Measurements from ENCODE around the gene CEP164.
"Not testable (repeated sequence)": the region's sequence is repeated elsewhere in the genome, so short reads cannot be mapped to it uniquely, and the experiment has no call there.

CEP164 gene

DNA sequence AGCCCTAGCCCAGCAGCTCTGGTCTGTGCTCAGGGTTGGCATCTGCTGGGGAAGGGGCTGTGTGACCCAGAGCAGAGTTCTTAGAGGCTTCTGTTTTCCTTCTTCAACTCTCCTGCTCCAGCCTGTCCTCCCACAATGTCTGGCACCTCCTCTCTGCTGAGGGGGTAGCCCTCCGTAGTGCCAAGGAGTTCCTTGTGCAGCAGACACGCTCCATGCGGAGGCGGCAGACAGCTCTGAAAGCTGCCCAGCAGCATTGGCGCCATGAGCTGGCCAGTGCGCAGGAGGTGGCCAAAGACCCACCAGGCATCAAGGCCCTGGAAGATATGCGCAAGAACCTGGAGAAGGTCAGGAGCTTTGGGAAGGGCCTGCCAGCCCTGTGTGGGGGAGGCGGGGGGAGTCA lies 69.3 kb downstream of the CEP164 start:
- no peak for DNase-seq (ENCODE audit: low read depth)

DNA sequence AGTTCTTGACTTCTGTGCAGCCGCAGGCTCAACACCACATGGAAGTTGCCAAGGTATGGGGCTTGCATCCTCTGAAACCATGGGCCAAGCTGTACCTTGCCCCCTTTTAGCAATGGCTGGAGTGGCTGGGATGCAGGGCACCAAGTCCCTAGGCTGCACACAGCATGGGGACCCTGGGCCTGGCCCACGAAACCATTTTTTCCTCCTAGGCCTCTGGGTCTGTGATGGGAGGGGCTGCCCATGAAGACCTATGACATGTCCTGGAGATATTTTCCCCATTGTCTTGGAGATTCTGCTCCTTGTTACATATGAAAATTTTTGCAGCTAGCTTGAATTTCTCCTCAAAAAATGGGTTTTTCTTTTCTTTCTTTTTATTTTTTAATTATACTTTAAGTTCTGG lies 71.0 kb downstream of the CEP164 start:
- DNase-seq (ENCODE audit: low read depth): not testable (repeated sequence)

DNA sequence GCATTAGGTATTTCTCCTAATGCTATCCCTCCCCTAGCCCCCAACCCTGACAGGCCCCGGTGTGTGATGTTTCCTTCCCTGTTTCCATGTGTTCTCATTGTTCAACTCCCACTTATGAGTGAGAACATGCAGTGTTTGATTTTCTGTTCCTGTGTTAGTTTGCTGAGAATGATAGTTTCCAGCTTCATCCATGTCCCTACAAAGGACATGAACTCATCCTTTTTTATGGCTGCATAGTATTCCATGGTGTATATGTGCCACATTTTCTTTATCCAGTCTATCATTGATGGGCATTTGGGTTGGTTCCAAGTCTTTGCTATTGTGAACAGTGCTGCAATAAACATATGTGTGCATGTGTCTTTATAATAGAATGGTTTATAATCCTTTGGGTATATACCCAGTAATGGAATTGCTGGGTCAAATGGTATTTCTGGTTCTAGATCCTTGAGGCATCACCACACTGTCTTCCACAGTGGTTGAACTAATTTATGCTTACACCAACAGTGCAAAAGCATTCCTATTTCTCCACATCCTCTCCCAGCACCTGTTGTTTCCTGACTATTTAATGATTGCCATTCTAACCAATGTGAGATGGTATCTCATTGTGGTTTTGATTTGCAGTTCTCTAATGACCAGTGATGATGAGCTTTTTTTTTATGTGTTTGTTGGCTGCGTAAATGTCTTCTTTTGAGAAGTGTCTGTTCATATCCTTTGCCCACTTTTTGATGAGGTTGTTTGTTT lies 71.6 kb downstream of the CEP164 start:
- not testable (repeated sequence) for DNase-seq (ENCODE audit: low read depth)

DNA sequence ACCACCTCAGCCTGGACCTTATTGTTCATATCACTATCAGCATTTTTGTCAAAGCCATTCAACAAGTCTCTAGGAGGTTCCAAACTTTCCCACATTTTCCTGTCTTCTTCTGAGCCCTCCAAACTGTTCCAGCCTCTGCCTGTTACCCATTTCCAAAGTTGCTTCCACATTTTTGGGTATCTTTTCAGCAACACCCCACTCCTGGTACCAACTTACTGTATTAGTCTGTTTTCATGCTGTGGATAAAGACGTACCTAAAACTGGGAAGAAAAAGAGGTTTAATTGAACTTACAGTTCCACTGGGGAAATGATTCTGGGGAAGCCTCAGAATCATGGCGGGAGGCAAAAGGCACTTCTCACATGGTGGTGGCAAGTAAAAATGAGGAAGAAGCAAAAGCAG lies 78.2 kb downstream of the CEP164 start:
- not testable (repeated sequence) for DNase-seq (ENCODE audit: low read depth)

DNA sequence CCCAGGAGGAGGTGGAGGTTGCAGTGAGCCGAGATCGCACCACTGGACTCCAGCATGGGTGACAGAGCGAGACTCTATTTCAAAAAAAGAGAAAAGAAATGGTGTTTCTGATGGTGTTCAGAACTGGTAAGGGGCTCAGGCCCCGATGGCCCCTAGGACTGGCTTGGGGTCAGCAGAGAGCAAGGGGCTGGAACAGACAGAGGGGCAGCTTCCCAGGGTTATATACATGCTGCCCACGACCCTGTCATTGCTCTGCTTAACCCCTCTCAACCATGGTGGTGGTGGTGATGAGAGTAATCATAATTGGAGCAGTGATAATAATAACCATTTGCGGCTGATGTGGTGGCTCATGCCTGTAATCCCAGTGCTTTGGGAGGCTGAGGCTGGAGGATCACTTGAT lies 79.4 kb downstream of the CEP164 start:
- no peak for DNase-seq (ENCODE audit: low read depth)

DNA sequence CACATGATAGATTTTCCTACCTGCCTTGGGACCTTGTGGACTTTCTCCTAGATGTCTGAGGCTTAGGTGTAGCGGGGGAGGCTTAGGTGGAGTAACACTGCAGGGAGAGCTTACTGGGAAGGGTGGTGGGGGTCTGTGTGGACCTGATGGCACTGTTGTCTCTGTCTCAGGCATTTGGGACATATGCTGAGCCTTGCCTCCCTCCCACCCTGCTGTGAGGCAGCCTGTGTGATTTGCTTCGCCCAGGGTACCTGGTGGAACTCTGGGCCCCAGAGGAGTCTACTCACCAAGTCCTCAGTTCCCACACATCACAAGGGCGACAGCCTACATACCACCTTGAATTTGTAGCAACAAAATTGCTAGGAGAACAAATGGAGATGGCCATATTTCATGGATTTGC lies 80.7 kb downstream of the CEP164 start:
- DNase-seq (ENCODE audit: low read depth): no peak

DNA sequence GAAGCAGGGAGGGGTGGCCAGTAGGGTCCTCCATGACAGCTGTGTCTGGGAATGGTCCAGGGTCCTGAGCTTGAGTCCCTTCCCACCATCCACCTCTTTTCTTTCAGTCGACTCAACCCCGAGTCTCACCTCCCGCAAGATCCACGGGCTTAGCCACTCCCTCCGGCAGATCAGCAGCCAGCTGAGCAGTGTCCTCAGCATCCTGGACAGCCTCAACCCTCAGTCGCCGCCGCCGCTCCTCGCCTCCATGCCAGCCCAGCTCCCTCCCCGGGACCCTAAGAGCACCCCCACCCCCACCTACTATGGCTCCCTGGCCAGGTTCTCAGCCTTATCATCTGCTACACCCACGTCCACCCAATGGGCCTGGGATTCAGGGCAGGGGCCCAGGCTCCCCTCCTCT lies 81.9 kb downstream of the CEP164 start:
- DNase-seq (ENCODE audit: low read depth): no peak

DNA sequence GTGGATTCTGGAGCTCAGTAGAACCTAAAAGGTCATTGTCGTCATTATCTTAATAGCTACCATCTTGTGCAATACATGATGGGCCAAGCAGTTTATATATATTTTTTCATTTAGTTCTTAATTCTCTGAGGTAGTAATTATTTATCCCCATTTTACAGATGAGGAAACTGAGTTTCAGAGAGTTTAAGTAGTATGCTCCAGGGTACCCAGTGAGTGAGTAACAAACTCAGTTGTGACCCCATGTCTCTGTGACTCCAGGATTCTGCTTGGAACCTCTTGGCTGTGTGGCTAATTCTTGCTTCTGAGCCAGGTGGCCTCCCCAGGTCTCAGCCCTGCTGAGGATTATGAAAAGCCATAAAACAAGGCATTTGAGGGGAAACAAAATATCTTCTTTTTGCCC lies 82.6 kb downstream of the CEP164 start:
- no peak for DNase-seq (ENCODE audit: low read depth)

DNA sequence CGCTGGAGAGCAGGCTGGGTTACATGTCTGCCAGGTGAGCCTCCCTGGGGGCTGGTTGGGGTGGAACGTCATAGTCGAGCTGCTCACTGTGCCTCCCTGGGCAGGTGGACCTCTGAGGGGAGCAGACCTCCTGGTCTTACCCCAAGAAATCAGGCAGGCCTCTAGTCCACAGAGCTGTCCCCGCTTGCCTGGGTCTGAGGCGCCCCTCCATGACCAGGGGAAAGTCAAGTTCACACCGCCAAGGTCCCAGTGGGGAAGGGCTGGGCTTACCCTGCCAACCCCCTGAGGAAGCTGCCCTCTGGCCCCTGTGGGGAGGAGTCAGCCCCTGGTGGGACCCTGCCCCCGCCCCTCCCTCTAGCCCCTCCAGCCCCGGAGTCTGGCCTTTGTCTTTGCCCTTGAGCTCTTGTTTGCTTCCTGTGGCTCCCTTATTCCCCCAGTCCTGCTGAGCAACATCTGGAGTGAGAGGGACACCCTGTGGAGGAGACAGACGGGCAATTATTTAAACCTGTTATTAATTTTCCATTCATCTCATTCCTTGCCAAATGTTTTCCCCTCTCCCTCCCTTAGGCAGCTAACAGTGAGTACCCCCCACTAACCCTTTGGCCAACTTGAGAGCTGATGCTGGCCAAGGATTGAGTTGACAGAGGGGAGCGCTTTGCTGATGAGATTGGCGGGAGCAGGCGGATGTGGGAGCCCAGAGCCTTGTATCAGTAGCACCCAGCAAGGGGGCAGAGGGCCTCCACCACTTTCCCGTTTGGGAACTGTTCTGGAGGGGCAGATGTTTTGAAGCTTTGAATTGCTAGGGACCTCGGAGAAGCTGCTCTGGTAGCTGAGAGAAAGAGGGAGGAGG lies 83.4 kb downstream of the CEP164 start:
- no peak for DNase-seq (ENCODE audit: low read depth)

DNA sequence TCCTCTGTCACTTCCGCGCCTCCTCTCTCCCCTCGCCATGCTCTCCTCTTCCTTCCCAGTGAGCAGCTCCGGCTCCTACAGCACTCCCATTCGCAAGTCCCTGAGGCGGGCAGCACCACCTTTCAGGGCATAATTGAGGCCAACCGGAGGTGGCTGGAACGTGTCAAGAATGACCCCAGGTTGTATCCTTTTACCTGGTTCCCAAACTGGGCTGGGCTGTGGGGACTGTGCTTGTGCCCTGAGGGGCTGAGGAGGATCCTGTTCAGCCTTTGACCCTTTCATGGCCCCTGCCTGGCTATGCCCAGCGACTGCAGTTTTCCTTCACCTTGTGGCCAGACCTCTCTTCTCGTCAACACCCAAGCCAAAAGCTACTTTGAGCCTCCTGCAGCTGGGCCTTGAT lies 84.1 kb downstream of the CEP164 start:
- no peak for DNase-seq (ENCODE audit: low read depth)

DNA sequence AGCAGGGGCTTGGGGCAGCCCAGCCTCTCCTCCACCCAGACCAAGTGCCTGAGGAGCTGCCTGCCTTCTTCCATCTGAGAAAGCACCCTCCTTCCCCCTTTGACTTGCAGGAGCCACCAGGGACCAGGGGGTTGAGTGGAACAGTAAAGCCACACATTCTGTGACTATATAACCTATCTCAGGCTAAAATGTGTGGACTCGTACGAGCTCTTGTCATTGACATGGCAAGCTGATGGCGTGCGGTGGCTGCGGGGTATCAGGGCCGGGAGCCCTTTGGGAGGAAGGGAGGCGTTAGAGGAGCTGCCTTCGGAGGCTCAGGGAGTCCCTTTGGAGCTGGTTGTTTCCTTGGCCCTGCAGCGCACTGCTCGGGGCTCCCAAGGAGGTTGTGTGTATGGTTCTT lies 84.5 kb downstream of the CEP164 start:
- no peak for DNase-seq (ENCODE audit: low read depth)

DNA sequence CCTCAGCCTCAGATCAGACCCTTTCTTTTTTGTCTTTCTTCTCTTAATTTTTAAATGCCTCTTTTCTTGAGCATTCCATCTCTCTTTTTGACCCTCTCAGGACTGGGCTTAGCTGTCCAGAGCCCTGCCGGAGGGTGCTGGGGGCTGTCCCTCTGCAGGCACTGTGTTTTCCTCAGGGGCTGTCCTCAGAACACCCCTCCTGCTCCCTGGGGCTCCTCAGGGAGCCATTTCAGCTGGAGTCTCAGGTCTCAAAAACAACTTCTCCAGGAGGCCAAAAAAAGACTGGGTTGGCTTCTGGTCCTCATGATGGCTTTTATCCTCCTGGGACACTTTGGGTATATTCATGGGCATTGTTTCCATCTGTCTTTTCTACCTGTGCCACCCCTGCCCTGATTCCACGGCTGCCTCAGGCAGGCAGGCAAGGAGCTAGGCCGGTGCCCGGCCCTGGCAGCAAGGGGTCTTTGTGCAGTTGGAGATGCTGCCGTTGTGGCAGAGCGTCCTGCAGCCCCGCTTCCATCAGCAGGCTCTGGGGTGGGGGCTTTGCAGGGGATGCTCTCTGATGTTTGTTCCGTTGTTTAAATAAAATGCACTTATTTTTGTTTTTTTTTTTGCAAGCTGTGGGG lies 85.1 kb downstream of the CEP164 start:
- no peak for DNase-seq (ENCODE audit: low read depth)

DNA sequence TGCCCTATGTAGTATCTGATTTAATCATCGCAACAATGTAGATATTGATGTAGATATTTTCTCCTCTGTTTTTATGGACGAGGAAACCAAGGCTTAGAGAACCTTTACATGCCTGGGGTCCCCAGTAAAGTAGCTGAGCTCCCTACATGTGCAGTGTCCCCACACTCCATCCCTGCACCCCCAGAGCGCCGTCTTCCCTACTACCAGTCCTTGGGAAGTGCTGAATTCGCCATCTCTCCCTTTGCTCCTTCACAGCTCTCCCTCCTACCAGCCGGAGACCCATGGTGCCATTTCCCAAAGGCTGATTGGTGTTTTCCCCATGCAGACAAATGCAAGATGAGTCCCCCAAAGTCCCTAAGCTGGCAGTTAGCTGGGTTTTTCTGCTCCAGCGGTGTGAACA lies 86.0 kb downstream of the CEP164 start:
- no peak for DNase-seq (ENCODE audit: low read depth)

DNA sequence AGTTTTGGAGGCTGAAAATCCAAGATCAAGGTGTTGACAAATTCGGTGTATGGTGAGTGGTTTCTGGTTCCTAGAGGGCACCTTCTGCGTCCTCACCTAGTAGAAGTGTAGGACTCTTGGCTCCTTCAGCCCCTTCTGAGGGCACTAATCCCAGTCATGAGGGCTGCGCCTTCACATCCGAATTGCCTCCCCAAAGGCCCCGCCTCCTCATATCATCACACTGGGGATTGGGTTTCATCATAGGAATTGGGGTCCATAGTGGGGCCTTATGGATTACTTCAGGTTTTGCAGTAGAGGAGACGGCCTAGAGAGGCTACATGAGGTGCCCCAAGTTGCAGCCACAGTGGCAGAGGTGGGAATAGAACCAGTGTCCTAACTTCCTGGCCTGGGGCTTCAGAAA lies 87.1 kb downstream of the CEP164 start:
- DNase-seq (ENCODE audit: low read depth): no peak

DNA sequence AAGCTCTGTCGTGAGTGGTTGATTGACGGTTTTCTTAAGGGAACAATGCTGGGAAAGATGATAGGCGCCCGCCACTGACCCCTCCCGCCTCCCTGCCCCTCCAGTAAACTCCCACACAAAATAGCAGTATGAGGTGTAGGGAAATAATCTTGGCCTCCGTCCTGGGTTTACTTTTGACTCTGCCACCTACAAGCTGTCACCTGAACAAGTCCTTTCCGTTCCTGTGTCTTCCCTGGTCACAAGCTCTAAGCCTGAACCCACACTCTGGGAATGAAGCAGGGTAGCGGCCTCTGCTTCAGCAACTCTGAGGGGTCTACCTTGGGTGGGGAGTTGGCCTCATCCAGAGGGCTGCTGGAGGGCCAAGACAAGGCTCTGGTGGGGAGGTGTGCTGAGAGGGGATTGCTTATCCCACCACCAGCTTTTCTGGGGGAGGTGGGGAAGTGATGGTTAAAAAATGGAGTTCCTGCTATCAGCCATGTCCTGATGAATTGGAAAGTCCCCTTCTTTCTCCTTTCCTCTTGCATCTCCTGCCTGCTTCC lies 87.8 kb downstream of the CEP164 start:
- DNase-seq (ENCODE audit: low read depth): no peak

DNA sequence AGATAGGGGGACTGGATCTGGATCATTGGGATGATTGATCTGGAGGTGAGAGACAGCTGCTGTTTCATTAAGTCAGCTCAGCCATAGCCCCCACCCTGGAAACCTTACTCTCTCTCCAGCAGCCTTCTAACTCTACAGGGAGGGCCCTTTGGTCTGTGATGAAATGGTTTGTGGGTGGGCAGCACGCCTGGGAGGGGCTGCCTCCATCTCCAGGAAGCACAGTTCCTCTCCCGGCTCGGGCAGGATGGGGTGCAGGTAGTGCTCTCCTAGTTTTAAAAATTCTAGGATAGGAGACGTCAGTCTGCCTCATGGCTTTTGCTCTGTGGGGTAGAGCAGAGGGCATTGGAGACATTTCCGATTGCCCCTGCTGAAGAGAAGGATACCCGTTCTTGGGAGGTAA lies 89.7 kb downstream of the CEP164 start:
- DNase-seq (ENCODE audit: low read depth): no peak

DNA sequence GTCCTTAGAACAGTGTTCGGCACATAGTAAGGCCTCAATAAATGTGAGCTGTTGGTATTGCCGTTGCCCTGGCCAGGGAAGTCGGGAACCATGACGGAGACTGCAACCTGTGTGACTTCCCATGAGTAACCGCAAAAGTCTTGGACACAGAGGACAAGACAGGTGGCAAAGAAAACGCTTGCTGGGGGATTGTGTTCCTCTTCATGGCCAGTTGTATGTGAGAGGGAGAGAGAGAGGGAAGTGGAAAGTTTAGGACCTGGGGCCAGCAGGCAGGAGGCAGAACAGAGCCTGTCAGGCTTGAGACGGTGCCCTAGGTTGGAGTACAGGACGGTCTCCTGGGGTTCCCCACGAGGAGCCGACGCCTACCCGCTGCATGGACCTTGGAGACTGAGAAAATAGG lies 90.2 kb downstream of the CEP164 start:
- no peak for DNase-seq (ENCODE audit: low read depth)

DNA sequence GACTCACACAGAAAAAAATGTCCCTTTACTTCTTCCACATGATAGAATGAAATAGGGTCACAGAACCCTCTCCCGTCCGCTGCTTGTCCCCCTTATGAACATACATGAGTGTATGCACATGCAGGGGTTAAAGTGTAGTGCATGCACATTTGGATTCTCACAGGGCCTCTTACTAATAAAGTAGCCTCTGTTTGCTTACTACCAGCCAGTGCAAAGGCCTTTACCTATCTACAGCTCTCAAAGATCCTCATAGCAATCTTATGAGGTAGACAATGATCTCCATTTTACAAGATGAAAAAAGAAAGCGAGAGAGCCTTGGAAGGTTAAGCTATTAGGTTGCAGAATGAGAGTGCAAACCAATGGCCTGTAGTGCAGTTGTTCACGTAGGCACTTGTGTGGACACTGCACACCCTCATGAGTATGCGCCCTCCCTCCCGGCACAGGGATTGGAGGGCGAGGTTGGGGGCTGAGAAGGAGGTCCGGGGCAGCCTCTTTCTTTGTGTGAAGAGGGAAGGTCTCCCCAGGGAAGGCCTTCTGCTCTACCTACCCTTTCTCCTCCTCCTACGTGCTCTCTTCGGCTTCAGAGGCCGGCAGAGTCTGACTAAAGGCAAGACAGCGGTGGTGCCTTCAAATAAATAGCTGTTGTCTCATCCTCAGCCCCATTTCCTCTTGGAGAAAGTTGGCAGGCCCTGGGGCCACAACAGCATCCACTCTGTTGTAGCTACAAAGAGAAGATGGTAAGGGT lies 91.3 kb downstream of the CEP164 start:
- DNase-seq (ENCODE audit: low read depth): no peak

DNA sequence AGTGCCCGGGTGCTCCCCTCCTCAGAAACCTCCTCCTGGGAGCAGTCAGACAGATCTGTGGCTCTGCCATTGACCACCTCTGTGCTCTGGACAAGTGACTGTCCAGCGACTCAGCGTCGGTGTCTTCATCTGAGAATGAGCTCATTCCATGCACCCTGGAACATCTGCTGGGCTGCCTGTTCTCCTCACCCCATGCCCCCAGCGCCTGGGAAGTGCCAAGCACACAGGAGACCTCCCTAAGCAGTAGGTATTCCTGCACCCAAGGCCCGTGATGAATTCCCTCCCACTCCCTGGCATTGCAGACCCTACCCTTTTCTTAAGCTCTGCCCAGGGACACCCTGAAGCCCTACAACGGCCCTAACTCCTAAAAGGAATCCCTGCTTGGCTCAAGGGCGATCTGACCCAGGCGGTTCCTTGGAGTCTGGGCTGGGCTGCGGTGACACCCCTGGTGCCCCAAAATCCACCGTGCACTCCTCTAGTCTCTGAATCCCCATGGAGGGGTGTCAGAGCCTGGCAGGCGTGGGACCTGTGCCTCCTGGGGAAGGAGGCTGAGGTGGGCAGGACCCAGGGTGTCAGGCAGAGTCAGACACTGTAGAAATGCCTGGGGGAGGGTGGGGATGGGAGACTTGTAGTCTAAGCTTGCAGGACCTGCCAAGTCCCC lies 92.0 kb downstream of the CEP164 start:
- no peak for DNase-seq (ENCODE audit: low read depth)

DNA sequence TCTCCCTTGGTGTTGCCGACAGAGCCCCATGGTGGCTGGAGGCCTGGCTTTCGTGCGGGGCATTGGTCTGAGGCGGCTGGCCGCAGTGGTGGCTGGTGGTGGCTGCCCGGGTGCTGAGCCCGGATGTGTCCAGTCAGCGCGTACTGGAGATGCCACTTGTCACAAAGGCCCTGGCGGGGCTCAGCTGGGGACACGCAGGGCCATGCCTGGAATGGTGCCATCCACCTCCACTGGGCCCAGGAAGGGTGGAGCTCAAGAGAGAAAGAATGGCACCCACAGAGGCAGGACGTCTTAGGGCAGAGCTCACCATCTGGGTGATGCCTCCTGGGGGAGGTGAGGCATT lies 92.5 kb downstream of the CEP164 start:
- DNase-seq (ENCODE audit: low read depth): no peak

DNA sequence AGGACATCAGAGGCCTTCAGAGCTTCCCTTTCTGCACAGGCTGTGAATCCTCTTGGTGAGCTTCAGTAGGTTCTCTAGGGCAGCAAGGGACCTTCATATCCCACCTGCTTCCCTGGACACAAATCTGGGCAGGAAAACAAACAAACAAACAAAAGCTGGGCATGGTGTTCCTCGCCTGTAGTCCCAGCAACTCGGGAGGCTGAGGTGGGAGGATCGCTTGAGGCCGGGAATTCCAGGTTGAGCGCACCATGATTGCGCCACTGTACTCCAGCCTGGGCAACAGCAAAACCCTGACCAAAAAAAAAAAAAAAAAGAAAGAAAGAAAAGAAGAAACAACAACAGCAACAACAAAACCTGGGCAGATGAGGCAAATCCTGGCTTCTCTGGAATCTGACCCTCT lies 92.9 kb downstream of the CEP164 start:
- no peak for DNase-seq (ENCODE audit: low read depth)

DNA sequence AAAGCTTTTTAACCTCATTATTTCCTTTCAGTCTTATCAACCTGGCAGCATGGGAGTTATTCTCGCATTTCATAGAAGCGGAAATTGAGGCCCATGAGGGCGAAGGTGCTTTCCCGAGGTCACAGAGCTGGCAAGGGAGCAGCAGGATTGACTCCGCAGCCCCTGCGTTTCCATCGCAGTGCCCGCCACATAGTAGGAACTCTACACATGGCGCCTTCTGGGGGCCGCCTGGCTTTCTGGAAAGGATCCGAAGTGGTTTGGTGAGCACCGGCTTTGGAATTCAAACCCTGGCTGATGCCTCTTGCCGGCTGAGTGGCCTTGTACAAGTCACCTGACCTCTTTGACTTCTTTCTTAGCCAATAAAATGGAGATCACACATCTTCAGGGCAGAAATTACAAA lies 93.4 kb downstream of the CEP164 start:
- DNase-seq (ENCODE audit: low read depth): no peak
